GM18861 (cell line): Measurements from ENCODE around the gene PAPPA2.
"Not testable (repeated sequence)": the region's sequence is repeated elsewhere in the genome, so short reads cannot be mapped to it uniquely, and the experiment has no call there.

ENCODE experiments used
- ATAC-seq: cut with Tn5 transposase; IDR thresholded peaks from one replicate; pipeline ENCODE4 v1.9.1; 2021; ENCODE audit not compliant: unreplicated experiment

PAPPA2 gene

GRCh38 chr1:176551146-176551545 lies 88.2 kb downstream of the PAPPA2 start:
- no peak for ATAC-seq

DNA sequence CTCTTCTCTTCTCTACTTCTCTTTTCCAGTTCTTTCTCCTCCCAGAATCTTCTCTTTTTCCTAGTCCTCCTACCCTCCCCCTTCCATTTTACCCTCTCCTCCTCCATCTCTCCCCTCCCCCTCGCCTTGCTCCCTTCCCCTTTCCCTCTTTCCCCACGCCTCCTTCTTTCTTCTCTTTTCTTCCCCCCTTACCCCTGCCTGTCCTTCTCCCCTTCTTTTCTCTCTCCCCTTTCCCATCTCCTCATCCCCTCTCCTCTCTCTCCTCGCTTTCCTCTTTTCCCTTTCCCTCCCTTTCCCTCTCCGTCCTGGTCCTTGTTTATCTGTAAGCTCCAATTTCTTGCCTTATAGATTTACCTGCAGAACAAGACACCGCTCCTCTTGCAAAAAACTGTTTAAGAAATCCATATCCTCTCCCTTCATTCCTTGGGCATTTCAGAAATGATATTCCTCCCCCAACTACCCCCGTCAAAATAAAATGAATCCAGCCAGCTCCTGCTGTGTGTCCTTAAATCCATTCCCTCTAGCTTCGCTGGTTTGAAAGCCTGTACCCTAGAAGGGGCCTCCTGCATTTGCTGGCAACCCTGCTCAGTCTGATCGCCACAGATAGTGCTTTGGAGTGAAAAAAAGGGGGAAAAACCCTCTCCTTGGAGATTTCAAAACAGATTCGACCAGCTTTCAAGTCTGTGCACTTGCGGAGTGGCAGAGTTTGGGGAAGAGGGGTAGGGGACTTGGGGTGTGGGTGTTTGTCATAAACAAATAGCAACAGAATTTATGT lies 89.4 kb downstream of the PAPPA2 start:
- ATAC-seq = no peak

DNA sequence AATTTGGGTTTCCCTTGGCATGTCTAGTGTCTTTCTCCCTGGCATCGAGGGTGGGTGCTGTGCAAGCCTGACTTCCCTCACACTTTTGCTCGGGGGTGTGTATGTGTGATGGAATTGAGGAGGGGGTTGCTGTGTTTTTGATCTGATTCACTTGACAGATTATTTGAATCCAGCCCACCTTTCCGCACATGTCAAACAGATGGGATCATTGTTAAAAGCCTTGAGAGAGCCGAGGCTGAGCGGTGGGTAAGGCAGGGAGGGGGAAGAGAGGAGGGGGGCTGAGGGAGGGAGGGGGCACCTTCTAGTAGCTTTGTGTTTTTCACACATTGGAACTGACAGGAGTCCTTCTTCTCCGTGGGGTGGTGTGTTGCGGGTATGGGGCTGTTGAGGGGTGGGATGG lies 90.0 kb downstream of the PAPPA2 start:
- no peak for ATAC-seq

GRCh38 chr1:176556288-176556687 lies 93.3 kb downstream of the PAPPA2 start:
- ATAC-seq = no peak

GRCh38 chr1:176557543-176558258 lies 94.7 kb downstream of the PAPPA2 start:
- no peak for ATAC-seq

DNA sequence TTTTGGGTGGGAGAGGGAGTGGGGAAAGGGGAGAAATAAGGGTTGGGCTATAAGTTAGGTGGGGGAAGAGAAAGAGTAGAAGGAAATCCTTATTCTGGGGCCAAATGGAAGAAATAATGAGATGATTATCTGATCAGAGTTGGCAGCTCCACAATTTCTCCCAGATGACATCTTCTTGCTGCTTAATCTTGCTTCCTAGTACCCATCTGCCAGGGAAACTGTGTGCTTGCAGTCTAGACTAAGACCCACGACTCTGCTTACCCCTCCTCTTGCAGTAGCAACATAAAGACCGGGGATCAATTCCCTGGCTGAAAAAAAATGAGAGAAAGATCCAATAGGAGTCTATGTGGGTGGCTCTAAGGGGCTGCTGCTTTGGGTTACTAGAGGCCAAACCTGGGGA lies 95.6 kb downstream of the PAPPA2 start:
- no peak for ATAC-seq

GRCh38 chr1:176559474-176559873 lies 96.5 kb downstream of the PAPPA2 start:
- no peak for ATAC-seq

DNA sequence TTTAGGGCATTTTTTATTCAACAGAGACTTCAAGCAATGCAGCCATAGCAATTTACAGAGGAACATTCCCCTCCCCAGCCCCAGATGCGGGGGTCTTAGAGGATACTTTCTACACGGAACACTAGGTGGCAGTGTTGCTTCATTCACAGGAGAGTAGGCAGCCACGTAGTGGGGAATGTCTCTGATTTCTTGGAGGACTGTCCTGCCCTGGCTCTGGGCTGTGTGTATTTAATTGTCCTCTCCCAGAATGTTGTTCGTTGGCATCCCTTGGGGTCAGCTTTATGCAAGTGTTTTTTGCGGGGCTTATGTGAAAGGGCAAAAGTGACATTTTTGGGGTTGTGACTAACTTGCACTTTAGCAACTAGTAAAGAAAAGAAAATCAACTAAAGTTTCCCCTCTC lies 96.9 kb downstream of the PAPPA2 start:
- ATAC-seq = peak; percentile 78

DNA sequence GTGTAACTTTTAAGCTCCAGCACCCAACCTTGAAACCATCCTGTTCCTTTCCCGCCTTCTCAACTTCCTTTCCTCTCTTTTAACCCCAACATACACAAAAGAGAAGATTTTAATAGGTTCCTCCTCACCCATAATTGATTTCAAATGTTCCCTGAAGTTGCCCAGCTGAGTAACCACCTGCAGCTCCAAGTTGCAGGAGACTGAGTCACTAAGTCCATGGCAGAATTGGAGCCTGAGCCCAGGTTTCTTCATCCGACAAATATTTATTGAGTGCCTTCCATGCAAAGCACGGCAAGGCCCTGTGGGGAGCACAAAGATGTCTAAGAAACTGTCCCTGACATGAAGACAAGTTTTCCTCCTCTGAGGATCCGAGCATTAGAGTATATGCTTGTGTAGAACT lies 97.7 kb downstream of the PAPPA2 start:
- no peak for ATAC-seq

- not testable (repeated sequence) for ATAC-seq
Observed at GRCh38 chr1:176561761-176562160, 98.8 kb downstream of the PAPPA2 start.

- ATAC-seq = no peak
Observed at GRCh38 chr1:176566004-176566975, 103.3 kb downstream of the PAPPA2 start.

DNA sequence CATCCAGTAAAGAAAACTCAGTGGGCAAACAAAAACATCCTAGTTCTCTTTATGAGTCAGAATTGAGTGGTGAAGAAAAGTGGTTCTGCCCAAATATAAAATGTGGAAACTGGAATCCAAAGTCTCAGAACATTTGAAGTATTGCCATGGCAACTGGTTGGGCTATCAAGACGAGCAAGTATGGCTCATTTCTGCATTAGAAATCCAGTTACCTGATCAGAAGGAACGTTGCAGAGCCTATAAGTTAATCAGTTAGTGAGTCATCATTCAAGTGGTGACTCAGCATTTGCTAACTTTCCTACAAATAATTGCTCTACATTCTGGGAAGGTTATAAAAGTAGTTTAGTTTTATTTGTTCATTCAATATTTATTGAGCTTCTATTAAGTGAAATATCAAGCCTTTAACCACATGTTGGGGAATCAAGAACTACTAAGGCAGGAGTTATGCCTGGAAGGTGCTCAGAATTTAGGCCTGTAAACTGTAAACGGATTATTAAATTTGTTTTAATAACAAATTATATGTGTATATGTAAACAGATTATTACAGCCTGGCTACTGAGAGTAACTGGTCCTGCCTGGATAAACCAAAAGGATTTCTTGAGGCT lies 104.3 kb downstream of the PAPPA2 start:
- no peak for ATAC-seq

- ATAC-seq = no peak
Observed at GRCh38 chr1:176568185-176568584, 105.2 kb downstream of the PAPPA2 start.

GRCh38 chr1:176574756-176575155 lies 111.8 kb downstream of the PAPPA2 start:
- no peak for ATAC-seq

DNA sequence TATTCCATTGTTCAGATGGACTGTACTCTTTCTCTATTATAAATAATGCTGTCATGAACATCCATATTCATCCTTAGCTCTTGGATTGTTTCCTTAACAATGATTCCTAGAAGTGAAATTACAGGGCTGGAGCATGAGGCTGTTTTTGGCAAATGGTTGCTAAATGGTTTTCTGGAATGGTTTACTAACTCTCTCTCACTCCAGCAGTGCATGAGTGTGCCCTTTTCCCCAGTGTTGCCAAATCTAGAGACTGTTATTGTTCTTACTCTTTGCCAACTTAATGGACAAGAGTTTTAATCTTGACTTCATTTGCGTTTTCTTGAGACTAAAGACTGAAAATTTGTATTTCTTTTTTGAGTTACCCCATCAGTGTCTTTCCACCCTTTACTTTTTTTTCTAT lies 113.0 kb downstream of the PAPPA2 start:
- no peak for ATAC-seq

GRCh38 chr1:176576670-176577069 lies 113.7 kb downstream of the PAPPA2 start:
- ATAC-seq = no peak

- no peak for ATAC-seq
Observed at GRCh38 chr1:176577646-176578197, 114.7 kb downstream of the PAPPA2 start.

- ATAC-seq = no peak
Observed at GRCh38 chr1:176579087-176579486, 116.1 kb downstream of the PAPPA2 start.

GRCh38 chr1:176595217-176595616 lies 132.2 kb downstream of the PAPPA2 start:
- no peak for ATAC-seq

- ATAC-seq = no peak
Observed at GRCh38 chr1:176601348-176601747, 138.4 kb downstream of the PAPPA2 start.
